ENCODE results near the gene ADAMTS4. TPM values are rescaled to one million over a fixed set of nuclear protein-coding genes. Genes with fewer than 3 reads are reported as not detected.

Gene ADAMTS4
- total and polyA plus RNA-seq, 9 of the 15 experiments (the other 6 are each of a cell fraction or from before 2014, with no cell fraction given): 0.07 to 3.7 (median 0.41) TPM

GRCh38 chr1:161200992-161201835 is 2.4 kb upstream of the ADAMTS4 start (continued):
- TF ChIP-seq CTCF (IDR thresholded peaks at IDR 0.05 in 2 of 3, conservative IDR thresholded peaks at IDR 0.05 in 1 of 3; ENCODE audit: insufficient read depth in 2 of 3, low read depth in 1 of 3, low read length in 3 of 3): no peak
- TF ChIP-seq ZFP1 (CRISPR knock-in tag; IDR thresholded peaks at IDR 0.05): no peak
- TF ChIP-seq RBBP5 (IDR thresholded peaks at IDR 0.05; ENCODE audit: borderline replicate concordance, insufficient read depth, low read length, poor library complexity, severe bottlenecking): no peak
- no peak for TF ChIP-seq MYNN (IDR thresholded peaks at IDR 0.05)
- TF ChIP-seq MYNN (CRISPR knock-in tag; IDR thresholded peaks at IDR 0.05): no peak
- TF ChIP-seq SOX6 (IDR thresholded peaks at IDR 0.05): 0 out of 2 replicates have a peak, but pooled peaks have one; percentile 7
- TF ChIP-seq DDX20 (tag; IDR thresholded peaks at IDR 0.05; ENCODE audit: low read depth): no peak
- TF ChIP-seq DPF2 (IDR thresholded peaks at IDR 0.05): no peak
- no peak for TF ChIP-seq GATA2 (CRISPR knock-in tag; IDR thresholded peaks at IDR 0.05)
- no peak; the same call in 1 of the 2 replicates for TF ChIP-seq ELF1 (tag; IDR thresholded peaks at IDR 0.05)
- TF ChIP-seq HINFP (tag; conservative IDR thresholded peaks at IDR 0.05; ENCODE audit: low read depth): no peak
- TF ChIP-seq, protein P1, sequence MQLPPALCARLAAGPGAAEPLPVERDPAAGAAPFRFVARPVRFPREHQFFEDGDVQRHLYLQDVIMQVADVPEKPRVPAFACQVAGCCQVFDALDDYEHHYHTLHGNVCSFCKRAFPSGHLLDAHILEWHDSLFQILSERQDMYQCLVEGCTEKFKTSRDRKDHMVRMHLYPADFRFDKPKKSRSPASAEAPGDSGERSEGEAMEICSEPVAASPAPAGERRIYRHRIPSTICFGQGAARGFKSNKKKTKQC (CRISPR knock-in tag; IDR thresholded peaks at IDR 0.05): no peak
- TF ChIP-seq XRCC5 (IDR thresholded peaks at IDR 0.05; ENCODE audit: low read depth, low read length): no peak
- TF ChIP-seq, protein P2, sequence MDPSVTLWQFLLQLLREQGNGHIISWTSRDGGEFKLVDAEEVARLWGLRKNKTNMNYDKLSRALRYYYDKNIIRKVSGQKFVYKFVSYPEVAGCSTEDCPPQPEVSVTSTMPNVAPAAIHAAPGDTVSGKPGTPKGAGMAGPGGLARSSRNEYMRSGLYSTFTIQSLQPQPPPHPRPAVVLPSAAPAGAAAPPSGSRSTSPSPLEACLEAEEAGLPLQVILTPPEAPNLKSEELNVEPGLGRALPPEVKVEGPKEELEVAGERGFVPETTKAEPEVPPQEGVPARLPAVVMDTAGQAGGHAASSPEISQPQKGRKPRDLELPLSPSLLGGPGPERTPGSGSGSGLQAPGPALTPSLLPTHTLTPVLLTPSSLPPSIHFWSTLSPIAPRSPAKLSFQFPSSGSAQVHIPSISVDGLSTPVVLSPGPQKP (CRISPR knock-in tag; IDR thresholded peaks at IDR 0.05): no peak
- no peak for TF ChIP-seq MCM7 (IDR thresholded peaks at IDR 0.05)
- TF ChIP-seq, protein P3, sequence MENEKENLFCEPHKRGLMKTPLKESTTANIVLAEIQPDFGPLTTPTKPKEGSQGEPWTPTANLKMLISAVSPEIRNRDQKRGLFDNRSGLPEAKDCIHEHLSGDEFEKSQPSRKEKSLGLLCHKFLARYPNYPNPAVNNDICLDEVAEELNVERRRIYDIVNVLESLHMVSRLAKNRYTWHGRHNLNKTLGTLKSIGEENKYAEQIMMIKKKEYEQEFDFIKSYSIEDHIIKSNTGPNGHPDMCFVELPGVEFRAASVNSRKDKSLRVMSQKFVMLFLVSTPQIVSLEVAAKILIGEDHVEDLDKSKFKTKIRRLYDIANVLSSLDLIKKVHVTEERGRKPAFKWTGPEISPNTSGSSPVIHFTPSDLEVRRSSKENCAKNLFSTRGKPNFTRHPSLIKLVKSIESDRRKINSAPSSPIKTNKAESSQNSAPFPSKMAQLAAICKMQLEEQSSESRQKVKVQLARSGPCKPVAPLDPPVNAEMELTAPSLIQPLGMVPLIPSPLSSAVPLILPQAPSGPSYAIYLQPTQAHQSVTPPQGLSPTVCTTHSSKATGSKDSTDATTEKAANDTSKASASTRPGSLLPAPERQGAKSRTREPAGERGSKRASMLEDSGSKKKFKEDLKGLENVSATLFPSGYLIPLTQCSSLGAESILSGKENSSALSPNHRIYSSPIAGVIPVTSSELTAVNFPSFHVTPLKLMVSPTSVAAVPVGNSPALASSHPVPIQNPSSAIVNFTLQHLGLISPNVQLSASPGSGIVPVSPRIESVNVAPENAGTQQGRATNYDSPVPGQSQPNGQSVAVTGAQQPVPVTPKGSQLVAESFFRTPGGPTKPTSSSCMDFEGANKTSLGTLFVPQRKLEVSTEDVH (IDR thresholded peaks at IDR 0.05; ENCODE audit: low read depth, partially characterized antibody): no peak
- no peak for TF ChIP-seq BCL6 (CRISPR knock-in tag; IDR thresholded peaks at IDR 0.05)
- no peak for TF ChIP-seq TAL1 (IDR thresholded peaks at IDR 0.05)
- peak in 1 of 2 experiments; percentile 58; a peak in 1 of 4 replicates for TF ChIP-seq MLLT1 (IDR thresholded peaks at IDR 0.05)
